Measurements from ENCODE around the gene GALNS.
A peak's percentile ranks its signal among the peaks of the same experiment; 100 is the strongest.

The GALNS gene

DNA sequence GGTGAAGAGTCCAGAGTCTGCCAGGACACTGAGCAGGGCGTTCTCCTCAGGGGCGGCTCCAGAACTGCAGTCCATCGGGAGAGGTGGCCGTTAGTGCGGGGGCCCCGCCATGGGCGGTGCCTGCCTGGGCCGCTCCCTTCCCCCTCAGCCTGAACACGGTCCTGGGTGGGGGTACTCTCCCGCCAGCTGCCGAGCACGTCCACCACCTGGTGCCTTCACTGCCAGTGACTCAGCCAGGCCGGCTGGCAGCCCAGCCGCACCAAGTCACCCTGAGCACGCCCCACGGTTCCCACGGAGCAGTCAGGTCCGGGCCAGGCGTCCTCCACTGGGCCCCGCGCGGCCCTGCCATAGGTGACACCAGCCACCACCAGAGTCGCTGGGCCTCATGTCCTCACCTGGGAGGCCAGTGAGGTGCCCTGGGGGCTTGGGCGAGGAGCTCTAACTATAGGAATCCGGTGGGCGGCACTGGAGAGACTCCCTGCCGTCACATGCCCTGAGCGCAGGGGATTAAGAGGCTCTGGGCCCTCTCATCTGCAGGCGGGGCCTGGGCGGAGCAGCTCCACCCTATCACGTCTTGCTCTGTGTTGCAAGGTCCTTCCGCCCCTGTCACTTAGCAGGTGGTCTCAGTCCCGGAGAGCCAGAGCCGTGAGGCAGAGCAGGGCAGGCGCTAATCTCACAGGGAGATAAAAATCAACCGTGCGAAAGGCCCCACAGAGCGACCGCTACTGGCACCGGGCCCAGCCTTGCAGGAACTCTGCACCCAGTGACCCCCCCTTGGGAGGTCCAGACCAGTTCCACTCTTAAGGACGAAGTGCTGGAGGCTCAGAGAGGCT is 86.1 kb downstream of the GALNS start:
- Mint-ChIP-seq H3K27me3 (ENCODE audit: low read depth) (peaks cover 22% of the 10 kb centered on the region), H3K36me3 (ENCODE audit: low read depth) (no peaks in the 10 kb centered on the region), H3K27ac (peak overlapping the region; percentile 81 to 94 (median 83)), H3K4me3 (peak overlapping the region; percentile 54 to 72 (median 67)), H3K4me1 (peaks cover 22% of the 10 kb centered on the region), H3K9me3 (no peaks in the 10 kb centered on the region)
- TF ChIP-seq, protein P1, sequence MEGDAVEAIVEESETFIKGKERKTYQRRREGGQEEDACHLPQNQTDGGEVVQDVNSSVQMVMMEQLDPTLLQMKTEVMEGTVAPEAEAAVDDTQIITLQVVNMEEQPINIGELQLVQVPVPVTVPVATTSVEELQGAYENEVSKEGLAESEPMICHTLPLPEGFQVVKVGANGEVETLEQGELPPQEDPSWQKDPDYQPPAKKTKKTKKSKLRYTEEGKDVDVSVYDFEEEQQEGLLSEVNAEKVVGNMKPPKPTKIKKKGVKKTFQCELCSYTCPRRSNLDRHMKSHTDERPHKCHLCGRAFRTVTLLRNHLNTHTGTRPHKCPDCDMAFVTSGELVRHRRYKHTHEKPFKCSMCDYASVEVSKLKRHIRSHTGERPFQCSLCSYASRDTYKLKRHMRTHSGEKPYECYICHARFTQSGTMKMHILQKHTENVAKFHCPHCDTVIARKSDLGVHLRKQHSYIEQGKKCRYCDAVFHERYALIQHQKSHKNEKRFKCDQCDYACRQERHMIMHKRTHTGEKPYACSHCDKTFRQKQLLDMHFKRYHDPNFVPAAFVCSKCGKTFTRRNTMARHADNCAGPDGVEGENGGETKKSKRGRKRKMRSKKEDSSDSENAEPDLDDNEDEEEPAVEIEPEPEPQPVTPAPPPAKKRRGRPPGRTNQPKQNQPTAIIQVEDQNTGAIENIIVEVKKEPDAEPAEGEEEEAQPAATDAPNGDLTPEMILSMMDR (IDR thresholded peaks at IDR 0.05; ENCODE audit: unreplicated experiment in 3 of 3), result no peak

DNA sequence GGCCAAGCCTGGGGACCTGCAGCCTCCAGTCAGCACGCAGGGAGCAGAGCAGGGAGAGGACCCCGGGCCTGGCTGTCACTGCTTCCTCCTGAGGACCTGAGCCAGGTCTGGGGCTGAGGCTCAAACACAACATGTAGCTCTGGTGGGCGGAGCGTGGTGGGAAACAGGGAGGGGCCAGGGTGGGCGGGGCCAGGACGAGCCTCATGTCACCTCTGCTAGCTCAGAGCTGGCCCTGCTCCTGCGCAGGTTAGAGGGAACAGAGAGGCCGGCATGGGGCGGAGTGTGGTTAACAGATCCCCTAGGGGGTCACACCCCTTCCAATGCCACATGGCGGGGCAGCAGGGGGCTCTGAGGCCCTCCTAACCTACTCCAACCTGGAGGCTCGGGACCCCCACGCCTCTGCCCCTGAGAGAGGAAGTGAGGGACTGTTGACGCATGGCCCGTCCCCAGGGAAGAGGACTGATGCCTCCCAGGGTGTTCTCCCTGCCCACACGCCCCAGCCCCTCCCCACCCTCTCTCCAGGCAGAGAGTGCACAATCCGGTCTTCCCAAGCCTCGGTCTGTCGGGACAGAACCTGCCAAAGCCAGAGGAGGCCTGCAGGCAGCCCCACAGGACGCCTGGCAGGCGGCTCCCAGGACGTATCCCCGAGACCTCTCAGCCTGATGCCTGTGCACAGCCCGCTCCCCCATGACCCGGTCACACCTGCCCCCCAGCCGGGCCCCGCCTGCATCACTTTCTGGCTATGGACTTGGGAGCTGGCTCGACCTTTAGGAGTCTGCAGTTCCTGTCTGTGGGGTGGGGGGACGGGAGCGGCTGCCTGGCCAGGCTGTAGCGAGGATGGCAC is 86.9 kb downstream of the GALNS start:
- Mint-ChIP-seq H3K4me1 (peaks cover 22% of the 10 kb centered on the region), H3K27me3 (ENCODE audit: low read depth) (peaks cover 21% of the 10 kb centered on the region), H3K36me3 (ENCODE audit: low read depth) (no peaks in the 10 kb centered on the region), H3K9me3 (no peaks in the 10 kb centered on the region), H3K4me3 (peak overlapping the region in 2 of 3 experiments; percentile 27 to 32), H3K27ac (peak overlapping the region; percentile 29 to 66 (median 59))
- TF ChIP-seq, protein P1 (IDR thresholded peaks at IDR 0.05; ENCODE audit: unreplicated experiment in 3 of 3), result no peak

DNA sequence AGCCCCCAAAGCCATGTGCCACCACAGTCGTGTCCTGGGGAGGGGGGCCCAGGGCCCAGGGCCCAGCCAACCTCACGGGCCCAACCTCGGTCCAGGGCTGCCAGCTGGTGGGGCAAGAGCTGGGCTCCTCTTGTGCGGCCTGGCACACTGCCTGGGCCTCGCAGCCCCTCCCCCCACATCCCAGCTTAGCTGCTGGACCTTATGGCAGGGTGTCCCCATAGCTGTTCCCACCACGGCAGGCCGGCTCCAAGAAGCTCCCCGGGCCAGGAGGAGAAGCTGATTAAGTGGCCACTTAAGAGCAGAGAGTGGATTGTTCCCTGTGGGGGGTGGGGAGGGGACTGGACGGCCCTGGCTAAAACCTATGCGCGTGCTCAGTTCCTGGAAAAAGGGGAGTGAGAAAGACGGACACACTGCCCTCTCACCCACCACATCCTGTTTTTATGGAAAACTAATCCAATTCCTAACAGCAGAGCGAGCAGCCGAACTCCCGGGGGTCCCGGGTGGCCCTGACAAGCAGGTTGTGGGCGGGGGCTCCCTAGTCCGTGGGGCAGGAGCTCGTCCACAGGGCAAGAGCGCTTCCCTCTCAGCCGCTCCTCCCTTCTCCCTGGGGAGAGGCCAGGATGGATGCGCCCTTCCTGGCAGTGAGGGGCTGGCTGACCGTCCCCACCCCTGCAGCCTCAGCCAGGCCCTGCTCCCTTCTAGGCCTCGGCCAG is 88.5 kb downstream of the GALNS start:
- H3K36me3 Mint-ChIP-seq (ENCODE audit: low read depth), result no peaks in the 10 kb centered on the region
- no peak overlapping the region for H3K4me3 Mint-ChIP-seq
- H3K27ac Mint-ChIP-seq, result no peak overlapping the region
- no peaks in the 10 kb centered on the region for H3K9me3 Mint-ChIP-seq
- H3K4me1 Mint-ChIP-seq, result peaks cover 26% of the 10 kb centered on the region
- peaks cover 24% of the 10 kb centered on the region for H3K27me3 Mint-ChIP-seq (ENCODE audit: low read depth)
- TF ChIP-seq, protein P1 (IDR thresholded peaks at IDR 0.05; ENCODE audit: unreplicated experiment in 3 of 3), result no peak

DNA sequence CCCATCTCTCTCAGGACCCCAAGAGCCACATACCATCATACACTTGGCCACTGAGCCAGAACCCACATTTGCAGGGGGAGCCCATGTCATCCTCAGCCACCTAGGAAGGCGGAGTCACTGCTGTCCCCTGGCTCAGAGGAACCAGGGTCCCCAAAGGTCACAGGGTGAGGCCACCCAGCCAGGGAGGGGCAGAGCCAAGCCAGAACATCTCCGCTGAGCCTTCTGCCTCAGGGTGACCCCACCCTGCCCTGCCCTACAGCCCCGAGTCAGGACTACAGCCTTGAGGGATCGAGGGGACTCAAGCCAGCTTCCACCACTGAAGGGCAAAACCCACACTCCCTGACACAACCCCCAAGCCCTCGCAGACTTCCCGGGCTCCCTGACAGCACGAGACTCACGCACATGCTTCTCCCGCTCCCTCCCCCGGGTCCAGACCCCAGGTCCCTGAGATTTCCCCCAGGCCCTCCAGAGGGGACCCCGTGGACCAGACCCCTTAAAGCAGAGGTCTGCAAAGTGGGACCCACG is 89.1 kb downstream of the GALNS start:
- Mint-ChIP-seq H3K27me3 (ENCODE audit: low read depth) (peaks cover 21% of the 10 kb centered on the region), H3K9me3 (no peaks in the 10 kb centered on the region), H3K4me3 (no peak overlapping the region), H3K27ac (no peak overlapping the region), H3K4me1 (peaks cover 24% of the 10 kb centered on the region), H3K36me3 (ENCODE audit: low read depth) (no peaks in the 10 kb centered on the region)
- TF ChIP-seq, protein P1 (IDR thresholded peaks at IDR 0.05; ENCODE audit: unreplicated experiment in 3 of 3), result no peak

DNA sequence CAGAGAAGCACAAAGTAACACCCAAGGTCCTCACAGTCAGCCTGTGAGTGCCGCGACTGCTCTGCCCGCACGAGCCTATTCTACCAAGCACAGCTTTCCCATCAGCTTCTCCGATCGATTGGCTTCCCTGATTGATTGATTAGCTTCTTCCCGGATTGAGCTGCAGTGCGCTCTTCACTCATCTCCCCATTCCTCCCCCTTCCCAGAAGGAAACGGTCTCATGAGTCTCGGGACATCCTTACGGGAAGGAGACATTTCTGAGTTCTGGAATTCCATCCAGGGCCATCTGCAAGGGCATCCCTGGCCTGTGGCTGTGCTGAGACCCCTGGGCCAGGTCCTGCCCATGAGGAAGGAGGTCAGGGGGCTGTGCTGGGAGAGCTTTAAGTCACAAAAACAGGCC is 89.8 kb downstream of the GALNS start:
- TF ChIP-seq, protein P1 (IDR thresholded peaks at IDR 0.05; ENCODE audit: unreplicated experiment in 3 of 3), result no peak
- H3K36me3 Mint-ChIP-seq (ENCODE audit: low read depth), result no peaks in the 10 kb centered on the region
- H3K4me3 Mint-ChIP-seq, result no peak overlapping the region
- no peaks in the 10 kb centered on the region for H3K9me3 Mint-ChIP-seq
- H3K4me1 Mint-ChIP-seq, result peaks cover 23% of the 10 kb centered on the region
- peaks cover 18% of the 10 kb centered on the region for H3K27me3 Mint-ChIP-seq (ENCODE audit: low read depth)
- no peak overlapping the region for H3K27ac Mint-ChIP-seq
